ENCODE results near the gene CDIPT.
"Not testable (repeated sequence)": the region's sequence is repeated elsewhere in the genome, so short reads cannot be mapped to it uniquely, and the experiment has no call there.

CDIPT gene

DNA sequence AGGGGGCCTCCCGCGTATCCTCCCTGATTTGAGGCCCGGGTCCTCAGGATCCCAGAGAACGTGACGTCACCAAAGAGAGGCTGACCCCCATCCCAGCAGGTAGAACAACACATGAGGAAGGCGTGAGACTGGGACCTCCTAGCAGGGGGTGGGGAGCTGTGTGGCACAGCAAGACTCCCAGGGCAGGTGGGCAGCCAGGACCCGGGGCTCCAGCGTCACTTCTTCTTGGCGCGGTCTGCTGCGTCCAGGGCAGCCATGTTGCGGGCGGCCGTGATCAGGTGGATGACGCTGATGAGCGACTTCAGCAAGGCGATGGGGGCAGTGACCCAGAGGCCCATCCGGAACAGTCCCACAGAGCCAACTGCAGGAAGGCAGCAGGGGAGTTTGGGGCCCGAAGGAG lies 4.1 kb downstream of the CDIPT start:
- DNase-seq (ENCODE audit: low read depth, low spot score) = no peak

DNA sequence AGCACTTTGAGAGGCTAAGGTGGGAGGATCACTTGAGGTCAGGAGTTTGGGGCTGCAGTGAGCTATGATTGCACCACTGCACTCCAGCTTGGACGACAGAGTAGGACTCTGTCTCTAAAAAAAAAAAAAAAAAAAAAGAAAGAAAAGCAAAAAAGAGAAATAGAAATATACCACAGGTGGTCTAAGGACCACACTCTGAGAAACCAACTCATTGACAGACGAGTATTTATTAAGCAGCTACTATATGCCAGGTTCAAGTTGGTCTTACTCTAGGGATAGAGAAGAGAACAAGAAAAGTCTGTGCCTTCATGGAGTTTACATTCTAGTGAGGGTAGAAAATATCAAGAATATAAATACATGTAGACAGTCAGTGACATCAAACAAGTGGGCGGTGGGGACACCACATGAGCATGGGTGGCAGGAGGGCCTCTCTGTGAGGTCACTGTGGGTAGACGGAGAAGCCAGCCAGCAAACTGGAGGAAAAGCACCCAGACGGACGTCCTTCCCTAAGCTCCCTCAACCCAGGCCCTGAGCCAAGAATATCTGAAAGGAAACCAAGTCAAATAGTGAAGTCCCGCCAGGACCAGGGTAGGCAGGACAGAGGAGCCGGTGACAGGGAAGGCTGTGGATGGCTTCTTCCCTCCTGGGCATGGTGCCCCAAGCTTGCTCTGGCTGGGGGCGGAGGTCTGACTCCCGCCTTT lies 4.7 kb downstream of the CDIPT start:
- DNase-seq (ENCODE audit: low read depth, low spot score) = no peak

DNA sequence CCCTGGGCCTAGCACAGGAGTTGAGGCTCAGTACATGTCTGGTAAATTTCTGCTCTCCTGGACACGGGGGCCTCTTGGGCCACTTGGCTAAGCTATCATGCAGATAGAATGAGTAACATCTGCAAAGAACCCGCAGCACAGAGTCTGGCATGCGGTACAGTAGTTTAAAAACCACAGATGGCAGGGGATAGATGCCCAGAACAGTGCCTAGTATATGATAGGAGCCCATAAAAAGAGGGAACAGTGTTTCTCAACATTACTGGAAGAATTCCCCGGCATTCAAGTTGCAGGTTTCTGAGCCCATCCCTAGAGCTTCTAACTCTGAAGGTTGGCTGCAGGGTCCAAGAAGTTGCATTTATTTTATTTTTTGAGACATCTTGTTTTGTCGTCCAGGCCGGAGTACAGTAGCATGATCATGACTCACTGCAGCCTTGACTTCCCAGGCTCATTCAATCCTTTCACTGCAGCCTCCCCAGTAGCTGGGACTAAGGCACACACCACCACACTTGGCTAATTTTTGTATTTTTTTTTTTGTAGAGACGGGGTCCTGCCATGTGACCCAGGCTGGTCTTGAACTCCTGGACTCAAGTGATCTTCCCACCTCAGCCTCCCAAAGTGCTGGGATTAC lies 5.8 kb downstream of the CDIPT start:
- DNase-seq (ENCODE audit: low read depth, low spot score) = no peak

DNA sequence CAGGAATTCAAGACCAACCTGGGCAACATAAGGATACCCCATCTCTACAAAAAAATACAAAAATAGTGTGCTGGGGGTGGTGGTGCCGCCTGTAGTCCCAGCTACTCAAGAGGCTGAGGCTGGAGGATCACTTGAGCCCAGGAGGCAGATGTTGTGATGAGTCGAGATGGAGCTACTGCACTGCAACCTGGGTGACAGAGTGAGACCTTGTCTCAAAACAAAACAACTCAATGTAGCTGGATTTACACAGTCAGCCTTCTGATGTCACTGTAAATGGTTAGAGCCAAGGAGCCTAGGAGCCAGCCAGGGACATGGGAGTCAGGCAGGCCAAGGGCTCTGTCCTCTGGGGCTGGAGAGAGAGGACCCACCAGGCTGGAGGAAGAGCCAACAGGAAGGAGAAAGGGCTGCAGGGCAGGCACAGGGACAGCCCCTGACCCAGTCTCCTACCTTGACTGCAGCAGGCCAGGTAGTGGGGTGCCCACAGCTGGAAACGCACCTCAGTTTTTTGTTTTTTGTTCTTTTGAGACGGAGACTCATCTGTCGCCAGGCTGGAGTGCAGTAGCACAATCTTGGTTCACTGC lies 8.4 kb downstream of the CDIPT start:
- DNase-seq (ENCODE audit: low read depth, low spot score) = no peak

DNA sequence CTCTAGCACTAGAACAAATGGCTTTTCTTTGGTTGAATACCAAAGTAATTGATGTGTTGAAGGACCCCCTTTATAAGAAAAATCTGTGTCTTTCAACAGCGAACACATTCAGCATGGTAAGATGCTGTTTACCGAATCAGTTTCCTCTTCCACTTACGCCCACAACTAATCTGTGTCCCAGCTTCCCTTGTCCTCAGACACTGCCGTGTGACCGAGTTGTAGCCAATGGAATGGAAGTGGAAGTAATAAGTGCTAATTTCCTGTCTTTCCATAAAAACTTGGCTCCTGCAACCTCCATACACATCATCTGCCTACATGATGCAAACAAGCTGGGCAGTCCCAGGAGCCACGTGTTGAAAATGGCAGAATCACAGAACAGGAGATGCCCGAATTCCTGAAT lies 10.4 kb downstream of the CDIPT start:
- no peak for DNase-seq (ENCODE audit: low read depth, low spot score)

DNA sequence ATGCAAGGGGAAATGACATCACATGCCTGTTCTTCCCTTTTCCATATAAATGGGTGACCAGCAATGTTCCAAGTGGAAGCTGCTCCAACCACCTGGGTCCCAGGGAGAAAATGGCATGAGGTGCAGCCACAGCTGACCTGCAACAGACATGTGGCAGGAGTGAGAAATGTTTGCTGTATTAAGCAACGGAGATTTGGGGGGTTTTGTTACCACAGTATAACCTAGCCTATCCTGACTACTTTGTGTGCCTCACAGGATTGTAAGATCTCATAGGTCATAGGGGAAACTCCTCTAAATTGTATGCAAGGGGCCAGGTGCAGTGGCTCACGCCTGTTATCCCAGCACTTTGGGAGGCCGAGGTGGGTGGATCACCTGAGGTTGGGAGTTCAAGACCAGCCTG lies 12.0 kb downstream of the CDIPT start:
- DNase-seq (ENCODE audit: low read depth, low spot score) = no peak

DNA sequence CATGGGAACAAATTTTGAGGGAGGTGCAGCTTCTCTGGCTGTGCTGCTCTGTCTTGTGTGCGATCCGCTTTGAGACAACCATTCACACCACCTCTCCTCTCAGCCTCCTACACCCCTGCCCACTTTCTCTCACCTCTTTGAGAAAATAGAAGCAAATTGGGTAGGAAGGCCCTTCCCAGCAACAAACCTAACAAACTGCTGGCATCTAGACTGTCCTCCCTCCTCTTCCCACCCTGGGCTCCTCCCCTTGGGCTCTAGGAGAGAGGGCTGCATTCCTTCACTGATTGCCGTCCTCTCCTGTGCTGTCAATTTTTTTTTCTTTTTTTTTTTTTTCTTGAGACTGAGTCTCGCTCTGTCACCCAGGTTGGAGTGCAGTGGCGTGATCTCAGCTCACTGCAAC lies 13.5 kb downstream of the CDIPT start:
- no peak for DNase-seq (ENCODE audit: low read depth, low spot score)

DNA sequence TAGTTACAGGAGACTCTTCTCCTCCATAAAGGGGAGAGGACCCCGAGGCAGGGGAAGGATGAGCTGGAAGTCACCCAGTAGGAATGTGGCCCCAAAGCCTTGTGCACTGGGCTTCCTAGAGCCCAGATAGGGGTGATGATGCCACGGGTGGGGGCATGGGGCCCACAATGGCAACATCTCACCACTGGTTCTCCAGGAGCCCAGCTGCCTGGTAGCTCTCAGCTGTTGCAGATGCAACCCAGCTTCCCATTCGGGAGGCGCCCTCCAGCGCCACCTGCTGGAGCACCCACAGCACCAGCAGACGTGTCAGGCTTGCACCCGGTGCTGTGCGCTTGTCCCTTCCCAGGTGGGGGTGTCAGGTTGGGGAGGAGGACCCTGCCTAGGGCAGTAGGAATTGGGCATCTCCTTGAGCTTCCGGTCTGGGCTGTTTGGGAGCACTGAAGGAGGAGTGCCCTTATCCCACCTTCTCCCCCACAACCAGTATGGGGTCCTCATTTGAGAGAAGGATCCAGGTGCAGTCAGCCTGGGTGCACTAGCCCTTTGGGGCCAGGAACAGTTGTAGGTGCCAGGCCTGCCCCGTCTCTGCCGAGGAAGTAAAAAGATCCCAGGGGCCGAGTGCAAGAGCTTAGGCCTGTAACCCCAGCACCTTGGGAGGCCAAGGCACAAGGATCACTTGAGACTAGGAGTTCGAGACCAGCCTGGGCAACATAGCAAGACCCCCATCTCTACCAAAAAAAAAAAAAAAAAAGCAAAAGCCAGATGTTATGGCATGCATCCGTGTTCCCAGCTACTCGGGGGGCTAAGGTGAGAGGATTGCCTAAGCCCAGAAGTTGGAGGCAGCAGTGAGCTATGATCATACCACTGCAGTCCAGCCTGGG lies 14.4 kb downstream of the CDIPT start:
- DNase-seq (ENCODE audit: low read depth, low spot score) = peak; percentile 64

DNA sequence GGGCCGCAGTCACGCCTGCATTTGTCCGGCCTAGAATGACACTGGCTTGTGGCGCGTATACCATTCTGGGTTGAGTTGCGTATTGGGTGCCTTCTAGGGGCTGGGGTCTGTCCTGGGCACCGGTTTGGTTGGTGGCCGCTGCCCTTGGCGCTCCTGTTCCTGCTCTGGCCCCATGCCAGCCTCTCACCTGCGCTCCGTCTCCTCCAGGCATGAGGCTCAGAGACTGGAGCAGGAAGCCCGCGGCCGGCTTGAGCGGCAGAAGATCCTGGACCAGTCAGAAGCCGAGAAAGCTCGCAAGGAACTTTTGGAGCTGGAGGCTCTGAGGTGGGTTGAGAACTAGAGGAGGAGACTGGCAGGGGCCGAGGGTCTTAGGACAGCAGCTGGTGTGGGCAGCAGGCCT lies 17.4 kb downstream of the CDIPT start:
- DNase-seq (ENCODE audit: low read depth, low spot score) = no peak

DNA sequence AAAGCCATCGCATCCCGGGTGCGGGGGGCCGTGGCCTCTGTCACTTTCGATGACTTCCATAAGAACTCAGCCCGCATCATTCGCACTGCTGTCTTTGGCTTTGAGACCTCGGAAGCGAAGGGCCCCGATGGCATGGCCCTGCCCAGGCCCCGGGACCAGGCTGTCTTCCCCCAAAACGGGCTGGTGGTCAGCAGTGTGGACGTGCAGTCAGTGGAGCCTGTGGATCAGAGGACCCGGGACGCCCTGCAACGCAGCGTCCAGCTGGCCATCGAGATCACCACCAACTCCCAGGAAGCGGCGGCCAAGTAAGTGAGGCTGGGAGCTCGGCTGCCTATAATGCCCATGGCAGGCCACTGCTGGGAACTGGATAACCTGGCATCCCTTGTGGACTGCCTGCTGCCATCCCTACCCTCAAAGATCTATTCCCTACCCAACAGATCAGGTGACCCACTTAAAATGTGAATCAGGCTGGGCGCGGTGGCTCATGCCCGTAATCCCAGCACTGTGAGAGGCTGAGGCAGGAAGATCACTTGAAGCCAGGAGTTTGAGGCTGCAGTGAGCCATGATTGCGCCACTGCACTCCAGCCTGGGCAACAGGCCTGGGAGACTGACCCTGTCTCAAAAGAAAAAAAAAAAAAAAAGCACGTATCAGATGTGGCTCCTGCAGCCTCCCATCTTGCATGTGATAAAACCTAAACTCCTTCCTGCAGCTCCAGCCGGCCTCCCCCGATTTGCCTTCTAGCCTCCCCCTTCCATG lies 18.3 kb downstream of the CDIPT start:
- DNase-seq (ENCODE audit: low read depth, low spot score) = no peak

DNA sequence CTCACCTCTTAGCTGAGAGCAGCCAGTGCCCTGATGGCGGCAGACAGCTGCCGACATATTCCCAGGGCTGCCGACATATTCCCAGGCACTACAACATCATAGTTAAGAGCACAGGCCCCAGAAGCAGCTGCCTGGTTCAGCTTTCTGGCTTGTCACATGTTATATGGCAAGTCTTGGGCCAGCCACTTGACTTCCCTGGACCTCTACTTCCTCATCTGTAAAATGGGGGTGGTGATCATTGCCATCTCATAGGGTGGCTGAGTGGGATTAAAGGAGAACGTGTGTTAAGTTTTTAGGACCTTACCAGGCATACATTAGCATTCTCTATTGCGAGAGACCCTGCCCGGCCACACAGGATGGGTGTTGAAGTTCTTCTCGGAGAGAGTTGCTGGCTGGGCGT lies 19.1 kb downstream of the CDIPT start:
- no peak for DNase-seq (ENCODE audit: low read depth, low spot score)

DNA sequence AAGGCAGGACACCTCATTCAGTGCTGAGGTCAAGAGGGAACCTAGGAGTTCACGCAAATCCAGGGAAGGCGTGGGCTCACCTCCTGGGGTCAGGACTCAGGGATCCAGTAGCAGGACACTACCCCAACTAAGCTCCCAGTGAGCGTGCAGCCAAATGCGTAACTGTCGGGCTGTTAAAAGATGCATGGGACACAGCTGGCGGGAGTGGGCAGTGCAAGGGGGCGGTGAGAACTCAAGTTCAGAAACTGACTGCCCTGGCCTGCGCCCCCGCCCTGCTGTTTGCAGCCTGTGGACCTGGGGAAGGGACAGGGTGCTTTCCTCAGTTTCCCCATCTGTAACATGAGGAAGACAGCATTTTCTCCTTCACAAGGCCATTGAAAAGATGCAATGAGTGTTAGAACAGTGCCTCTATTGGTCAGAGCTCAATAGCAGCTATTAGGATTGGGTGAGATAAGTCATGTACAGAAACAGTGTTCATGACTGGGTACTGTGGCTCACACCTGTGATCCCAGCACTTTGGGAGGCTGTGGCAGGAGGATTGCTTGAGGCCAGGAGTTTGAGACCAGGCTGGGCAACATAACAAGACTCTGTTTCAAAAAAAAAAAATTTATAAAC lies 20.2 kb downstream of the CDIPT start:
- DNase-seq (ENCODE audit: low read depth, low spot score) = no peak

DNA sequence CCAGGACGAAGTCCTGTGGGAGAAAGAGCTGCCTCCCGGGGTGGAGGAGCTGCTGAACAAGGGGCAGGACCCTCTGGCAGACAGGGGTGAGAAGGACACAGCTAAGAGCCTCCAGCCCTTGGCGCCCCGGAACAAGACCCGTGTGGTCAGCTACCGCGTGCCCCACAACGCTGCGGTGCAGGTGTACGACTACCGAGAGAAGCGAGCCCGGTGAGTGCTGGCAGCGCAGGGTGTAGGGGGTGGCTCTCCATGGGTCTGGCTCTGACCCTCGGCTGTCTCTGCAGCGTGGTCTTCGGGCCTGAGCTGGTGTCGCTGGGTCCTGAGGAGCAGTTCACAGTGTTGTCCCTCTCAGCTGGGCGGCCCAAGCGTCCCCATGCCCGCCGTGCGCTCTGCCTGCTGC lies 21.4 kb downstream of the CDIPT start:
- no peak for DNase-seq (ENCODE audit: low read depth, low spot score)

DNA sequence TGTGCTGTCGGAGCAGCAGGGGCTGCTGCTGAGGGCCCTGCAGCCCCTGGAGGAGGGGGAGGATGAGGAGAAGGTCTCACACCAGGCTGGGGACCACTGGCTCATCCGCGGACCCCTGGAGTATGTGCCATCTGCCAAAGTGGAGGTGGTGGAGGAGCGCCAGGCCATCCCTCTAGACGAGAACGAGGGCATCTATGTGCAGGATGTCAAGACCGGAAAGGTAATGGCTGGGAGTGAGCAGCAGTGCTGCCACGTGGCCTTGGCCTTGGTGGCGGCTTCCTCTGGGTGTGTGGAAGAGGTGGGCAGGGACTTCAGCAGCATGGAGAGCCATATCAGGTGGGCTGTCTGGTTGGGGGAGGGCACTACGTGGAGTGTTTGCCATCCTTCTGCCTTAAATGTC lies 22.8 kb downstream of the CDIPT start:
- no peak for DNase-seq (ENCODE audit: low read depth, low spot score)

DNA sequence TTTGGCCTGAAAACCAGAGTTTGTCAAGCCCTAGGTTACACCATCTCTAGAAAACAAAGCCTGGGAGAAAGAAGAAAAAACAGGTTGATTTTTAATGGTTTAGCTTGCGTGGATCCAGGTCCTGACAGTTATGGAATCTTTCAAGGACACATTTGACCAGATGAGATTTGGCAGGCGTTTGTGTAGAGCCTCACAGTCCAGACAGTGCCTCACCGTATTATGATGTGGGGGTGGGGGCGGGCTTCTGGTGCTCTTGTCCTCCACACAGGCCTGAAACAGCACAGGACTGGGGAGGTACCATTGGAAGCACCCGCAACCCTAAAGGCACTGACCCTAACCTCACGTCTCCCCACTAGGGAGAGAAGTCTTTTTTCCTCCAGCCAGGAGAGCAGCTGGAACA lies 23.2 kb downstream of the CDIPT start:
- no peak for DNase-seq (ENCODE audit: low read depth, low spot score)

DNA sequence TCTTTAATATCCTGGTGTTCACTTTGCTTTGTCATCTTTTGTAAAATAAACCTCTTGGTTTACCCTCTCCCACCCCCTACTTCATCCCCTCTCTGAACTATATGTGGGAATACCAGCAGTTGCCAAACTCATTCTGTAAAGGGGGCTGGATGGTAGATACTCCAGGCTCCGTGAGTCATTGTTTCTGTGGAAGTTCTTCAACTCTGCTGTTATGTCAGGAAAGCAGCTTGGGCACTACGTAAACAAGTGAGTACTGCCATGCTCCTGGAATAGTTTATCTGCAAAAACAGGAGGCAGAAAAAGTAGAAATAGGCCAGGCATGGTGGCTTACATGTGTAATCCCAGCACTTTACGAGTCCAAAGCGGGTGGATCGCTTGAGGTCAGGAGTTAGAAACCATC lies 25.2 kb downstream of the CDIPT start:
- no peak for DNase-seq (ENCODE audit: low read depth, low spot score)

DNA sequence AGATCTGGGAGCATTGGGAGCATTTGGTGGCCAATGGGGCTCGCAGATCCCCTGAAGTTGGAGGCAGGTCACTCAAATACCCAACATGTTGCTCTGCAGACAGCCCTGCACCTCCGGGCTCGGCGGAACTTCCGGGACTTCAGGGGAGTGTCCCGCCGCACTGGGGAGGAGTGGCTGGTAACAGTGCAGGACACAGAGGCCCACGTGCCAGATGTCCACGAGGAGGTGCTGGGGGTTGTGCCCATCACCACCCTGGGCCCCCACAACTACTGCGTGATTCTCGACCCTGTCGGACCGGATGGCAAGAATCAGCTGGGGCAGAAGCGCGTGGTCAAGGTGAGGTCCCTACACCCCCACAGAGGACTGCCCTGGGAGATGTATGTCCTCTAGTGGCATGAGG lies 26.4 kb downstream of the CDIPT start:
- DNase-seq (ENCODE audit: low read depth, low spot score) = no peak

DNA sequence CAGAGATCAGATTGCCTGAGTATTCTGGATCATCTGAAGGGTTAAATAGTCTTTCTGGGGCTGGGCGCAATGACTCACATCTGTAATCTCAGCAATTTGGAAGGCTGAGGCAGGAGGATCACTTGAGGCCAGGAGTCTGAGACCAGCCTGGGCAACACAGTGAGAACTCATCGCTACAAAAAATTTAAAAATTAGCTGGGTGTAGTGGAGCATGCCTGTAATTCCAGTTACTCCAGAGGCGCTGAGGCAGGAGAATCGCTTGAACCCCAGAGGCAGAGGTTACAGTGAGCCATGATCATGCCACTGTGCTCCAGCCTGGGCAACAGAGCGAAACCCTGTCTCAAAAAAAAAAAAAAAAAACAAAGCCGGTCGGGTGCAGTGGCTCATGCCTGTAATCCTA lies 27.1 kb downstream of the CDIPT start:
- no peak for DNase-seq (ENCODE audit: low read depth, low spot score)

DNA sequence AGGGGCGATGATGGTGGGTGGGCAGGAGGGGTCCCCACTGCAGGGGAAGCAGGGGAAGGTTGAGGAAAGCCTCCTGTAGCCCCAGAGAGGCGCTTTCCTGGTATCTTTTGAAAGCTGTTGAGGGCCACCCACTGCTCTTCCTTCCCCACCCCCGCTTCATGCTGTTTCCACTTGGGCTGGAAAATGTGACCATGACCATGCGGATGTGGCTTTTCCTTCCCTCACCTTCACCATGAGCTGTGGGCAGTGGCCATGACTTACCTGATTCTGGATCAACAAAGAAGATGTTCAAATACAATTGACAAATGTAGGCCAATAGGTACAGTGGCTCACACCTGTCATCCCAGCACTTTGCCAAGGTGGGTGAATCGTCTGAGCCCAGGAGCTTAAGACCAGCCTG lies 28.9 kb downstream of the CDIPT start:
- no peak for DNase-seq (ENCODE audit: low read depth, low spot score)

DNA sequence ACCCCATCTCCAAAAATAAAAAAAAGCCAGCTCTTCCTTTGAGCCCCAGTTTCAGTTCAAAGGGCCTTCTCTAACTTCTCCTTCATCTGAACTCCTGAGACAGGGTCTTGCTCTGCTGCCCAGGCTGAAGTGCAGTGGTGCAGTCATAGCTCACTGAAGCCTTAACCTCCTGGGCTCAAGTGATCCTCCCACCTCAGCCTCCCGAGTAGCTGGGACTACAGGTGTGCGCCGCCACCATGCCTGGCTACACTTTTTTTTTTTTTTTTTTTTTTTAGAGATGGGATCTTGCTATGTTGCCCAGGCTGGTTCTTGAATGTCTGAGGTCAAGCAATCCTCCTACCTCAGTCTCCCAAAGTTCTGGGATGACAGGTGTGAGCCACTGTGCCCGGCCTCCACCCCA lies 29.8 kb downstream of the CDIPT start:
- not testable (repeated sequence) for DNase-seq (ENCODE audit: low read depth, low spot score)

DNA sequence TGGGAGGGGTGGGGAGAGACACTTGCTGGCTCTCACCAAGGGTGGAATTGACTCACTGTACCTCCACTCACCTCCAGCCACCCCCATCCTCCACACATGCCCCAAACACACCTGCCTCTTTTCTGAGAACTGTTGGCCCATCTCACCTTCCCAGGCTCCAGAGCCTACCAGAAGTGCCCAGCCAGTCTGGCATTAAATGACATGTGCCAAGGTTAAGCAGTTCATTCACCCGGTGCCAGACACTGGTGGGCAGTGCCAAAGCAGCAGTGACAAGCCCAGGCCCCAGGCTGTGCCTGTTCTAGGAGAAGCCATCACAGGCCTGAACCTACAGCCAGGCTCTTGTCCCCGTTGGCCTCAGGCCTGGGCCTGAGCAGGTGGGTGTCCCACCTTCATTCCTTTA lies 31.5 kb downstream of the CDIPT start:
- DNase-seq (ENCODE audit: low read depth, low spot score) = no peak
